NCI-H2029 (cell line): ENCODE measurements around the gene FTHL17.

Experiments used
- DNase-seq: peaks from one replicate; lab custom pipeline; 2025; lab: John Stamatoyannopoulos, UW

Gene FTHL17

GRCh38 chrX:31038575-31039326 lies 33.1 kb downstream of the FTHL17 start:
- no peak for DNase-seq

GRCh38 chrX:31036895-31037294 lies 34.9 kb downstream of the FTHL17 start:
- peak; percentile 16 for DNase-seq

- DNase-seq: no peak
These were observed 44.5 kb downstream of the FTHL17 start for GRCh38 chrX:31027351-31027750.

- DNase-seq: no peak
These were observed 47.0 kb downstream of the FTHL17 start for GRCh38 chrX:31024866-31025265.

- no peak for DNase-seq
These were observed 50.3 kb downstream of the FTHL17 start for GRCh38 chrX:31021537-31021936.
